Kidney (tissue), 14 donors: Measurements from ENCODE around the gene CD69. TPM values are rescaled to one million over a fixed set of nuclear protein-coding genes. Genes with fewer than 3 reads are reported as not detected.
"Not testable (repeated sequence)": the region's sequence is repeated elsewhere in the genome, so short reads cannot be mapped to it uniquely, and the experiment has no call there.

Source experiments
- DNase-seq, 5 donors: peaks; one replicate each; pipeline ENCODE4 v3.0.0-alpha.2; 2013 to 2020
- FAIRE-seq: peaks from 2 replicates; lab custom pipeline; 2012; peaks lifted over from hg19 to GRCh38; lab: Jason Lieb, UNC
- H3K27ac ChIP-seq, 2 donors: one replicate each; pipeline ENCODE4 v1.7.0; 2013; ENCODE audit warnings: low read depth in 2 of 2, low read length in 2 of 2, inconsistent platforms in 1 of 2
- H3K27me3 ChIP-seq: one replicate; pipeline ENCODE4 v1.7.1; 2013; ENCODE audit warnings: low read length, inconsistent platforms; ENCODE audit not compliant: control insufficient read depth, insufficient read depth
- H3K36me3 ChIP-seq, 3 donors: one replicate each; pipeline versions ENCODE4 v1.7.0 to v1.7.1; 2013; ENCODE audit warnings: low read length in 3 of 3, control low read depth in 1 of 3, inconsistent platforms in 1 of 3; ENCODE audit not compliant: insufficient read depth in 3 of 3, control insufficient read depth in 2 of 3
- H3K4me1 ChIP-seq, 3 donors: one replicate each; pipeline versions ENCODE4 v1.7.0 to v1.7.1; 2013; ENCODE audit warnings: low read length in 3 of 3, inconsistent platforms in 1 of 3, low read depth in 1 of 3; ENCODE audit not compliant: control insufficient read depth in 2 of 3, insufficient read depth in 2 of 3
- H3K4me3 ChIP-seq, 3 donors: one replicate each; pipeline versions ENCODE4 v1.7.0 to v1.8.1; 2013; ENCODE audit warnings: low read length in 3 of 3, control low read depth in 1 of 3, inconsistent platforms in 1 of 3
- H3K9ac ChIP-seq, 3 donors: one replicate each; pipeline versions ENCODE4 v1.7.0 to v1.7.1; 2013; ENCODE audit warnings: low read length in 3 of 3, control low read depth in 1 of 3, inconsistent platforms in 1 of 3
- H3K9me3 ChIP-seq, 3 donors: one replicate each; pipeline versions ENCODE4 v1.7.0 to v1.7.1; 2013; ENCODE audit warnings: low read length in 3 of 3, control low read depth in 1 of 3, inconsistent platforms in 1 of 3; ENCODE audit not compliant: control insufficient read depth in 2 of 3, insufficient read depth in 1 of 3
- CTCF ChIP-seq: IDR thresholded peaks from 3 replicates; pipeline ENCODE4 v1.5.1; 2012; ENCODE audit warnings: mild to moderate bottlenecking, moderate library complexity, borderline replicate concordance; ENCODE audit not compliant: insufficient read depth; ENCODE audit errors: extremely low read depth
- intact Hi-C: fragments of 100-400 bp; cut with DNase I; formaldehyde crosslinking; loops from one replicate; pipeline ENCODE4 v1.11.1; 2022
- polyA plus RNA-seq: library from polyadenylated mRNA; stranded (reverse); fragments of 350-450 nt; fragmentation: Illumina TruSeq; extraction: RNeasy Lipid Tissue Mini Kit (QIAGEN cat#74804); gene quantifications from one replicate; pipeline ENCODE4 v1.2.3, GENCODE V29; 2014; ENCODE audit warnings: low read depth, low replicate concordance; ENCODE audit not compliant: insufficient read depth
- total RNA-seq: library from RNA; stranded (reverse); fragmentation: NEBNext Ultra II Directional; extraction: Animal tissue kit (Norgen Biotek cat#: 25700); gene quantifications from one replicate; pipeline ENCODE4 v1.2.1, GENCODE V29; 2021
- donor health status: control.
- donor health status: control.
- donor health status: control.
- donor health status: control.
- donor health status: control.
- donor health status: DM: yes; HTN: yes; CAD: no.
- donor health status: Normal renal cell carcinoma (clear cell type).

The CD69 gene
- total and polyA plus RNA-seq, 2 donors from 2014 or later = 2.2 to 25.0 TPM

- no peak overlapping the region for H3K27ac ChIP-seq
- no peak for DNase-seq
- no peak overlapping the region for H3K9ac ChIP-seq
- H3K9me3 ChIP-seq = no peaks in the 10 kb centered on the region
- no peak overlapping the region for H3K4me3 ChIP-seq
- no peak for FAIRE-seq
- intact Hi-C loops = no loop called here
- no peaks in the 10 kb centered on the region for H3K36me3 ChIP-seq
- H3K4me1 ChIP-seq = peaks cover 0 to 2% (median 0%) of the 10 kb centered on the region in 3 donors
- H3K27me3 ChIP-seq = no peaks in the 10 kb centered on the region
- TF ChIP-seq CTCF = no peak
Observed at GRCh38 chr12:9717070-9717925, 43.4 kb downstream of the CD69 start.

DNA sequence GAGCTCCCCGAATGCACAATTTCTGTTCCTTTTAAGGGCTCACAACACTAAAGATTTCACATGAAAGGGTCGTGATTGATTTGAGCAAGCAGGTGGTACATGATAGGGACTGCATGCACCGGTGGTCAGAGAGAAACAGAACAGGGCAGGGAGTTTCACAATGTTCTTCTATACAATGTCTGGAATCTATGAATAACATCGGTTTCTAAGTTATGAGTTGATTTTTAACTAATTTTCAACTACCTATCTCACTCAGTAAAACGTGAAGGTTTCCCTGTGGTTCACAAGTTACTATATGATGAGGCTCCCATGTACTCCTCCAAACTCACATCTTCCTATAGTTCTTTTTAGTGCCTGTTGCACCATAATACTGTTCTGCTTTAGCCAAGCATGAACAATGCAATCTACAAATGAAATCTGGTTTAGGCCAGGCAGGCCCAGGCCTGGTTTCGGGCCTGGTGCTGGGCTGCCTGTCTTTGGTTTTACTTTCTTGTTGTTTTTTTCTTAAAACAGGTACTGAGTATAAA, 47.6 kb downstream of the CD69 start:
- H3K4me3 ChIP-seq, H3K27ac ChIP-seq, H3K9me3 ChIP-seq, FAIRE-seq, H3K36me3 ChIP-seq, H3K4me1 ChIP-seq, DNase-seq, H3K27me3 ChIP-seq, intact Hi-C loops, H3K9ac ChIP-seq: not testable (repeated sequence)

DNA sequence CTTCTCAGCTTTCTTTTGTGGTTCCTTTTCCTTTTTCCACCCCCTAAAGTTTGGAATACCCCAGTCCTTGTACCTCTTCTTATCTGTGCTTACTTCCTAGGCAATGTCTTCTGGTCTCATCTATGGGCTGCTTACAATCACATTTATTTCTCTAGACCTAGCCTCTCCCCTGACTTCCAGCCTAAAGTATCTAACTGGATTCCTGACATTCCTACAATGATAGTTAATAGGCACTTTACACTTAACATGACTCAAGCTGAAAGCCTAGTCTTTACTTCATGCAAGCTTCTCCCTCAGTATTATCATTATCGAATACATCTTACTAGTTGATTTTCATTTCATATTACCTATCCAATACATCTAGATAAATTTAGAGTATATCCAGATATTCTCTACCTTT, 49.0 kb downstream of the CD69 start:
- Histone ChIP-seq H3K27ac (no peak overlapping the region), H3K36me3 (no peaks in the 10 kb centered on the region), H3K9me3 (no peaks in the 10 kb centered on the region), H3K4me1 (no peaks in the 10 kb centered on the region), H3K27me3 (no peaks in the 10 kb centered on the region), H3K9ac (no peak overlapping the region), H3K4me3 (no peak overlapping the region)
- DNase-seq (no peak), FAIRE-seq (no peak)
- intact Hi-C loops = no loop called here
- TF ChIP-seq CTCF = no peak

GRCh38 chr12:9710584-9711375, 49.9 kb downstream of the CD69 start:
- no peak overlapping the region for H3K4me3 ChIP-seq
- no peaks in the 10 kb centered on the region for H3K4me1 ChIP-seq
- DNase-seq (no peak), FAIRE-seq (no peak)
- no peak overlapping the region for H3K9ac ChIP-seq
- H3K36me3 ChIP-seq = no peaks in the 10 kb centered on the region
- no peak for TF ChIP-seq CTCF
- no peaks in the 10 kb centered on the region for H3K27me3 ChIP-seq
- no peak overlapping the region for H3K27ac ChIP-seq
- intact Hi-C loops = no loop called here
- H3K9me3 ChIP-seq = no peaks in the 10 kb centered on the region
